Activated T-helper 1 cell treated with anti-CD3 and anti-CD28 coated beads, Interleukin-12 subunit alpha, Interleukin-12 subunit beta, Interleukin-2, Interleukin-4 antibody, amounts not matched to agents 30 ng/mL and 10 ng/mL and 1 ng/mL, durations not matched to agents 14 hours and 24 hours and 36 hours (primary cell): ENCODE measurements around the gene NAV2. TPM values are rescaled to one million over a fixed set of nuclear protein-coding genes. Genes with fewer than 3 reads are reported as not detected.

Experiments used
- DNase-seq: peaks from one replicate; pipeline ENCODE4 v3.0.0; 2021; ENCODE audit warnings: low spot score
- H3K27ac Mint-ChIP-seq: one replicate; pipeline ENCODE4 v1.8.0; 2021; ENCODE audit warnings: mild to moderate bottlenecking, mixed read lengths
- H3K27me3 Mint-ChIP-seq: one replicate; pipeline ENCODE4 v1.8.0; 2022; ENCODE audit warnings: mild to moderate bottlenecking, moderate library complexity, mixed read lengths; ENCODE audit not compliant: insufficient read depth
- H3K36me3 Mint-ChIP-seq: one replicate; pipeline ENCODE4 v1.8.0; 2021; ENCODE audit warnings: low read depth, mixed read lengths
- H3K4me1 Mint-ChIP-seq: one replicate; pipeline ENCODE4 v1.8.0; 2021; ENCODE audit warnings: low read depth, mixed read lengths
- H3K4me3 Mint-ChIP-seq: one replicate; pipeline ENCODE4 v1.8.0; 2021; ENCODE audit warnings: mild to moderate bottlenecking, moderate library complexity, mixed read lengths
- H3K9me3 Mint-ChIP-seq: one replicate; pipeline ENCODE4 v1.8.0; 2021; ENCODE audit warnings: mixed read lengths
- intact Hi-C: fragments of 100-400 bp; cut with micrococcal nuclease; formaldehyde crosslinking; loops from one replicate; pipeline ENCODE4 v1.15.1; 2024
- total RNA-seq: library from RNA; stranded (reverse); gene quantifications from 2 replicates; pipeline ENCODE4 v1.2.3, GENCODE V29; 2022

NAV2 gene
- total RNA-seq, 1 donor from 2014 or later = 0.34 TPM

- H3K27ac Mint-ChIP-seq = no peak overlapping the region
- H3K4me1 Mint-ChIP-seq = peaks cover 8% of the 10 kb centered on the region
- H3K4me3 Mint-ChIP-seq = no peak overlapping the region
- no peaks in the 10 kb centered on the region for H3K9me3 Mint-ChIP-seq
- intact Hi-C loops = no loop called here
- DNase-seq = no peak
- H3K36me3 Mint-ChIP-seq = no peaks in the 10 kb centered on the region
- H3K27me3 Mint-ChIP-seq = peaks cover 9% of the 10 kb centered on the region
These were observed 378.2 kb downstream of the NAV2 start for GRCh38 chr11:20090654-20091374.

GRCh38 chr11:20093775-20094174 is 381.1 kb downstream of the NAV2 start:
- no peak overlapping the region for H3K27ac Mint-ChIP-seq
- no peak for DNase-seq
- intact Hi-C loops = no loop called here
- no peaks in the 10 kb centered on the region for H3K9me3 Mint-ChIP-seq
- H3K4me3 Mint-ChIP-seq = no peak overlapping the region
- peaks cover 5% of the 10 kb centered on the region for H3K4me1 Mint-ChIP-seq
- no peaks in the 10 kb centered on the region for H3K36me3 Mint-ChIP-seq
- peaks cover 9% of the 10 kb centered on the region for H3K27me3 Mint-ChIP-seq

- Mint-ChIP-seq H3K9me3 (no peaks in the 10 kb centered on the region), H3K4me1 (no peaks in the 10 kb centered on the region), H3K27ac (no peak overlapping the region), H3K36me3 (no peaks in the 10 kb centered on the region), H3K27me3 (peaks cover 7% of the 10 kb centered on the region), H3K4me3 (no peak overlapping the region)
- DNase-seq = no peak
- intact Hi-C loops = no loop called here
These were observed 382.6 kb downstream of the NAV2 start for GRCh38 chr11:20095189-20095588.

- no peak overlapping the region for H3K27ac Mint-ChIP-seq
- no peak for DNase-seq
- H3K27me3 Mint-ChIP-seq = peaks cover 4% of the 10 kb centered on the region
- H3K36me3 Mint-ChIP-seq = no peaks in the 10 kb centered on the region
- intact Hi-C loops = no loop called here
- H3K4me1 Mint-ChIP-seq = no peaks in the 10 kb centered on the region
- H3K4me3 Mint-ChIP-seq = no peak overlapping the region
- H3K9me3 Mint-ChIP-seq = no peaks in the 10 kb centered on the region
These were observed 384.9 kb downstream of the NAV2 start for GRCh38 chr11:20097319-20098221.

- intact Hi-C loops = no loop called here
- Mint-ChIP-seq H3K4me1 (no peaks in the 10 kb centered on the region), H3K27me3 (no peaks in the 10 kb centered on the region), H3K36me3 (no peaks in the 10 kb centered on the region), H3K27ac (no peak overlapping the region), H3K9me3 (no peaks in the 10 kb centered on the region), H3K4me3 (no peak overlapping the region)
- no peak for DNase-seq
These were observed 386.9 kb downstream of the NAV2 start for GRCh38 chr11:20099527-20099926.

GRCh38 chr11:20102397-20102796 is 389.8 kb downstream of the NAV2 start:
- intact Hi-C loops = no loop called here
- H3K36me3 Mint-ChIP-seq = no peaks in the 10 kb centered on the region
- H3K27me3 Mint-ChIP-seq = no peaks in the 10 kb centered on the region
- no peaks in the 10 kb centered on the region for H3K4me1 Mint-ChIP-seq
- no peak overlapping the region for H3K4me3 Mint-ChIP-seq
- no peaks in the 10 kb centered on the region for H3K9me3 Mint-ChIP-seq
- no peak for DNase-seq
- no peak overlapping the region for H3K27ac Mint-ChIP-seq

GRCh38 chr11:20103281-20103680 is 390.6 kb downstream of the NAV2 start:
- H3K27ac Mint-ChIP-seq = no peak overlapping the region
- H3K4me1 Mint-ChIP-seq = no peaks in the 10 kb centered on the region
- H3K4me3 Mint-ChIP-seq = no peak overlapping the region
- intact Hi-C loops = no loop called here
- DNase-seq = no peak
- no peaks in the 10 kb centered on the region for H3K27me3 Mint-ChIP-seq
- no peaks in the 10 kb centered on the region for H3K36me3 Mint-ChIP-seq
- no peaks in the 10 kb centered on the region for H3K9me3 Mint-ChIP-seq

- Mint-ChIP-seq H3K4me3 (no peak overlapping the region), H3K4me1 (no peaks in the 10 kb centered on the region), H3K36me3 (no peaks in the 10 kb centered on the region), H3K27me3 (no peaks in the 10 kb centered on the region), H3K9me3 (no peaks in the 10 kb centered on the region), H3K27ac (no peak overlapping the region)
- DNase-seq = no peak
- intact Hi-C loops = no loop called here
These were observed 392.8 kb downstream of the NAV2 start for GRCh38 chr11:20105427-20105826.

- Mint-ChIP-seq H3K4me1 (no peaks in the 10 kb centered on the region), H3K4me3 (no peak overlapping the region), H3K27me3 (no peaks in the 10 kb centered on the region), H3K36me3 (no peaks in the 10 kb centered on the region), H3K9me3 (no peaks in the 10 kb centered on the region), H3K27ac (no peak overlapping the region)
- intact Hi-C loops = no loop called here
- no peak for DNase-seq
These were observed 397.3 kb downstream of the NAV2 start for GRCh38 chr11:20109731-20110445.

- Mint-ChIP-seq H3K27ac (no peak overlapping the region), H3K36me3 (no peaks in the 10 kb centered on the region), H3K4me1 (no peaks in the 10 kb centered on the region), H3K9me3 (no peaks in the 10 kb centered on the region), H3K27me3 (no peaks in the 10 kb centered on the region), H3K4me3 (no peak overlapping the region)
- intact Hi-C loops = loop anchor here (1.0 kb wide), 1 partner anchor 160 kb away; no protein-coding TSS in a partner anchor
- DNase-seq = peak; percentile 14
These were observed 398.5 kb downstream of the NAV2 start for GRCh38 chr11:20110908-20111669.

GRCh38 chr11:20111871-20112270 is 399.2 kb downstream of the NAV2 start:
- Mint-ChIP-seq H3K4me3 (no peak overlapping the region), H3K4me1 (no peaks in the 10 kb centered on the region), H3K9me3 (no peaks in the 10 kb centered on the region), H3K27me3 (no peaks in the 10 kb centered on the region), H3K36me3 (no peaks in the 10 kb centered on the region), H3K27ac (no peak overlapping the region)
- intact Hi-C loops = loop anchor here (1.0 kb wide), 1 partner anchor 161 kb away; no protein-coding TSS in a partner anchor
- DNase-seq = no peak
